ENCODE results near the gene ASIC1.

Gene ASIC1

GRCh38 chr12:50060120-50060468 is 2.7 kb downstream of the ASIC1 start:
- no peak for DNase-seq (ENCODE audit: extremely low read depth in 1 of 2, low read depth in 1 of 2)

DNA sequence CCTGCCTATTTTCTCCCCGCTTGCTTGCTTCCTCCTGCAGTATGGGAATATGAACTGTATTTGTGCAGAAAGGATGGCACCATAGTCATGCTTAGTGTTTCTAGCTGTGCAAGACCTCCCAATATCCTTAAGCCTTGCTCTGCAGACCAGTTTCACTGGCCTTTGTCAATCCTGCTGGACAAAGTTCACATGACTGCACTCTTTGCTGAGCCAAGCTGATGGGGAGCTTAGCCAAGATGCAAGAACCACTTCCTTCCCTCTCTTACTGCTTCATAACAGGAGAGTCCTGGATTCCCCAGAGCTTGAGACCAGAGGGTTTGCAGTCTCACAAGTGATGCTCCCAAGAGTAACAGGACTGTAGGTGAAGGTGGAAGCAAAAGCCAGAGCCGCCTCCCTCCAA is 3.8 kb downstream of the ASIC1 start:
- no peak for DNase-seq (ENCODE audit: extremely low read depth in 1 of 2, low read depth in 1 of 2)

DNA sequence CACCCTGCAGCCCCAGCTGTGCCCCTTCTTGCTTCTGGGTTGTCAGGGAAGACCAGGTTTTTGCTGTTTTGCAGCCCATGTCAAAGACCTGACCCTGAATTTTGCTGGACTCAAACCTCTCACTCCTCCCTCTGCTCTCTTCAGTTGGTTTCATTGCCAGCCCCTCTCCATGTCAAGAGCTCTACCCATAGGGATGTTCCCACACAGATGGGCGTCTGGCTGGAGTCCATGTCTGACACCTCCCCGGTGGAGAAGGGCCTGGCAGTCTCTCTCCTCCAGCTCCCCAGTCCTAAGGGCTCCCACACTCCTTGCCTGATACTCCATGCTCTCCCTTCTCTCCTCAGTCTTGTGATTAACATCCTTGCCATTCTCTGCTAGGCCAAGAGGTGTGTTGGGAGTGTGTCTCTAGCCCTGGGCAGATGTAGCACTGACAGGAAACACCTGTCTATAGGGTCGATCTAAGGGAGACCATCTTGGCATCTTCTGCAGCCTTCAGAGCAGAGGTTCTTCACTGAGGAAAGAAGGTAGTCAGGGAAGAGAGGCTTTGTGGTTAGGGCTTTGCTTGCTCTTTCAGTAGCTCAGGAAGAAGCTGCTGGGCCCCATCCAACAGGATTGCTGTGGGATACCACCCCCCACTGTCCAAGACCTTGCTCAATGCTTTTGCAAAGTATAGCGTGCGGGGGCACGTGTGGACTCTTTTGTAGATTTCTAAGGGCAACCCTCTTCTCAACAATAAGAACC is 4.7 kb downstream of the ASIC1 start:
- no peak for DNase-seq (ENCODE audit: extremely low read depth in 1 of 2, low read depth in 1 of 2)

- no peak for DNase-seq (ENCODE audit: extremely low read depth in 1 of 2, low read depth in 1 of 2)
These were observed 5.5 kb downstream of the ASIC1 start for GRCh38 chr12:50062728-50063460.

- no peak for DNase-seq (ENCODE audit: extremely low read depth in 1 of 2, low read depth in 1 of 2)
These were observed 8.4 kb downstream of the ASIC1 start for GRCh38 chr12:50065726-50066310.

- DNase-seq (ENCODE audit: extremely low read depth in 1 of 2, low read depth in 1 of 2), result no peak
These were observed 9.0 kb downstream of the ASIC1 start for GRCh38 chr12:50066402-50066801.

DNA sequence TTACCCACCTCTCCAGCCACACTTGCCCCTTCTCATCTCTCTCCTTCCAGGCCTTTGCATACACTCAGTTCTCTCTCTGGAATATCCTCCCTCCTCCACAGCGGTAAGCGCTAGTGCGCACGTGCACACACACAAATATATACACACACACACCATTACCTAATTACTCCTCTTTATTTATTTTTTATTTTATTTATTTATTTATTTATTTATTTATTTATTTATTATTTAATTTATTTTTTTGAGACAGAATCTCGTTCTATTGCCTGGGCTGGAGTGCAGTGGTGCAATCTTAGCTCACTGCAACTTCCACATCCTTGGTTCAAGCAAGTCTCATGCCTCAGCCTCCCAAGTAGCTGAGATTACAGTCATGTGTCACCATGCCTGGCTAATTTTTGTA is 11.7 kb downstream of the ASIC1 start:
- DNase-seq (ENCODE audit: extremely low read depth in 1 of 2, low read depth in 1 of 2), result no peak

DNA sequence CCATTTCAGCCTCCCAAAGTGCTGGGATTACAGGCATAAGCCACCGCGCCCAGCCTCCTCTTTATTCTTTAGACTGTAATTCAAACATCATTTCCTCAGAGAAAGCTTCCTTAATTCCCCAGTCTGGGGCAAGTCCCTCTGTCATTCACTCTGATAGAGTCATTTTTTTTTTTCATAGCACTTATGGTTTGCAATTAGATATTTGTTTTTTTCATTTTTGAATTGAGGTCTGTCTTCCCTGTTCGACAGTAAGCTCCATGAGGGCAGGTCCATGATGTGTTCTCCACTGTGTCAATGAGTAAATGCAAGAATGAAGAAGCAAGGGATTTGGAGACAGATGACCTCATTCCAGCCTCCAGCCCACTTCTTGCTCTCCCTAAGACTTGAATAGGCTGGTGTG is 12.1 kb downstream of the ASIC1 start:
- DNase-seq (ENCODE audit: extremely low read depth in 1 of 2, low read depth in 1 of 2), result no peak

- peak in 1 of 2 donors; percentile 48 for DNase-seq (ENCODE audit: extremely low read depth in 1 of 2, low read depth in 1 of 2)
These were observed 13.1 kb downstream of the ASIC1 start for GRCh38 chr12:50070314-50071060.

GRCh38 chr12:50072198-50072907 is 15.0 kb downstream of the ASIC1 start:
- DNase-seq (ENCODE audit: extremely low read depth in 1 of 2, low read depth in 1 of 2), result no peak

- no peak for DNase-seq (ENCODE audit: extremely low read depth in 1 of 2, low read depth in 1 of 2)
These were observed 15.8 kb downstream of the ASIC1 start for GRCh38 chr12:50073206-50073605.

GRCh38 chr12:50073712-50074111 is 16.3 kb downstream of the ASIC1 start:
- DNase-seq (ENCODE audit: extremely low read depth in 1 of 2, low read depth in 1 of 2), result no peak

DNA sequence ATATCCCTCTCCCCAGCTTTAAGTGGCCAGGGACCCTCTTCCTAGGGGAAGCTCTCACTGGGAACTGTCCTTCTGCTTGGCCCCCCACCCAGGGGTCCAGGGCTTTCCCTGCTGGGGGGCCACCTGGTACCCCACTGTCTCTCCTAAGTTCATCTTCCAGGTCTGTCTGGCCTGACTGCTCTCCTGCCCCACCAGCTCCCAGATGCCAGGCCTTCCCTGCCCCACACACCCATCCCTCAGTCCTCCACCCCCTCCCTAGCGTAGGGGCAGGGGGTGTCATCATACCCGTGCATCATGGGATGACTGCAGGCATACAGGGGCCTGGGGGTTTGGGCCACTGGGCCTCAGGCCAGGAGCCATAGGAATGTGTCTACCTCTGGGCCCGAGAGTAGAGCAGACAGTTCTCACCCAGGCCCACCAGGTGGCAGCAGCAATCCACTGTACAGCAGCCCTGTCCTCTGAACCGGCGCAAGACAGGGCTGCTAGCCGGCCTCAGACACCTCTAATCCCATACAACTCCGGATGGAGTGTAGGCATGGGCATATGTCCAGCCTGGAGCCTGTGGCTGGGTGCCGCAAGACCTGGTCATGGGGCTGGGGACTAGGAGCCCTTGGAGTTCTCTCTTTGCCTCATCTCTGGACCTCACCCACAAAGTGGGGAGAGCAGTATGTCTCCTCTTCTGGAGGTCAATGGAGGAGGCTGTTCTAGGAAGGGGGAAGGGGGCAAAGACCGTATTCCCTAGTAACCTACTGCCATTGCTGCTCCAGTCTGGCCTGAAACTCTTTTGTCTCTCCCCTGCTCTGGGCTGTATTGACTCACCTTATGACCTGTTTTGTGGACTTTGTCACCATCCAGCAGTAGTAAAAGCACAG is 17.8 kb downstream of the ASIC1 start:
- DNase-seq (ENCODE audit: extremely low read depth in 1 of 2, low read depth in 1 of 2), result peak in 1 of 2 donors; percentile 65

- DNase-seq (ENCODE audit: extremely low read depth in 1 of 2, low read depth in 1 of 2), result no peak
These were observed 18.4 kb downstream of the ASIC1 start for GRCh38 chr12:50075808-50076170.

DNA sequence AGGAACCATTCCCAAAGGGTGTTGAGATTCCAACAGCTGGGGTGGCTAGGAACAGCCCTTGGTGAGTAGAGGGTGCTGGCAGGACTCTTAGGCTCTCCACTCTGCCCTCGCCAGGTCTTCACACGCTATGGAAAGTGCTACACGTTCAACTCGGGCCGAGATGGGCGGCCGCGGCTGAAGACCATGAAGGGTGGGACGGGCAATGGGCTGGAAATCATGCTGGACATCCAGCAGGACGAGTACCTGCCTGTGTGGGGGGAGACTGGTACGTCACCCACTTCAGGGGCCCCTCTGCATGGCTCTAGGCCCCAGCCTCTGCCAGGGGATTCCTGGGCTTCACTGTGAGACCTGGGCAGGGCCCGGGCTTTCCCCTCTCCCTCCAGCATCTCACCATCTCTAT is 19.7 kb downstream of the ASIC1 start:
- no peak for DNase-seq (ENCODE audit: extremely low read depth in 1 of 2, low read depth in 1 of 2)

DNA sequence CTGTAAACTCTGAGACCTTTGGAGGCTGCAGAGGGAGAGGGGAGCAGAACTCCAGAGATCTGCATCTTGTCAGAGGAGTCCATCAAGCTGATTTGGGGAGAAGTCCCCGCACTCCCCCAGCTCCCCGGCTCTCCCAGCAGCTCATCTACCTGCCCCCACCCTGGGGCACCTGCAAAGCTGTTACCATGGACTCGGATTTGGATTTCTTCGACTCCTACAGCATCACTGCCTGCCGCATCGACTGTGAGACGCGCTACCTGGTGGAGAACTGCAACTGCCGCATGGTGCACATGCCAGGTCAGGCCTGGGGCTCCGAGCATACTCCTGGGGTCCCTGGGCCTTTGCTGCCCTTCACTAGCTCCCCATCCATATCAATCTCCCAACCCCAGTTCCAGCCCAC is 20.9 kb downstream of the ASIC1 start:
- DNase-seq (ENCODE audit: extremely low read depth in 1 of 2, low read depth in 1 of 2), result no peak

DNA sequence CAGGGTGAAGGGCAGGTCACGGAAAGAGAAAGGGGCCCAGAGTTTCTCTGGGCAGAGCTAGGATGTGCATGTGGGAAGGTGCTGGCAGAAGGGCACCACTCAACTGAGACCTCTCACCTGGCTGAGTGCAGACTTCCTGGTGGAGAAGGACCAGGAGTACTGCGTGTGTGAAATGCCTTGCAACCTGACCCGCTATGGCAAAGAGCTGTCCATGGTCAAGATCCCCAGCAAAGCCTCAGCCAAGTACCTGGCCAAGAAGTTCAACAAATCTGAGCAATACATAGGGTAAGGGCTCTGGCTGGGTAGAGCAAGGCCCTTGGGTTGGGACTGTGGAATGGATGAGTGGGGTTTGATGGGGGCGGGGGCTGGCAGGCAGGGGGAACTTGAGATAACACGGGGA is 22.4 kb downstream of the ASIC1 start:
- no peak for DNase-seq (ENCODE audit: extremely low read depth in 1 of 2, low read depth in 1 of 2)

DNA sequence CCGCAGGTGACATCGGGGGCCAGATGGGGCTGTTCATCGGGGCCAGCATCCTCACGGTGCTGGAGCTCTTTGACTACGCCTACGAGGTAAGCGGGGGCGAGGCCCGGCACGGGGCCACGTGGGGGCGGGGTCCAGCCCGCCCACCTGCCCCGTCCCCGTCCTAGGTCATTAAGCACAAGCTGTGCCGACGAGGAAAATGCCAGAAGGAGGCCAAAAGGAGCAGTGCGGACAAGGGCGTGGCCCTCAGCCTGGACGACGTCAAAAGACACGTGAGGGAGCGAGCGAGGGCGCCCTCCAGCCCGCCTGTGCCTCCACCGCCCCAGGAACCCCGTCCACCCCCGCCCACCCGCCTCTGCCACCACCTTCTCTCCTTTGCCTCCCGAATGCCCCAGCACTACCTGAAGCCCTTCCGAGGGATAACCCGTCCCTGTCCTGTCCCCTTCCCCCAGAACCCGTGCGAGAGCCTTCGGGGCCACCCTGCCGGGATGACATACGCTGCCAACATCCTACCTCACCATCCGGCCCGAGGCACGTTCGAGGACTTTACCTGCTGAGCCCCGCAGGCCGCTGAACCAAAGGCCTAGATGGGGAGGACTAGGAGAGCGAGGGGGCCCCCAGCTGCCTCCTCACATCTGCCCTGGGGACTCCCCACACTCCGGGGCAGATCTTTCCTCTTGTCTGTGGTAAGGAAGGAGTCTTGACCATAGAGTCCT is 23.9 kb downstream of the ASIC1 start:
- no peak for DNase-seq (ENCODE audit: extremely low read depth in 1 of 2, low read depth in 1 of 2)

- no peak for DNase-seq (ENCODE audit: extremely low read depth in 1 of 2, low read depth in 1 of 2)
These were observed 25.2 kb downstream of the ASIC1 start for GRCh38 chr12:50082644-50083043.

Measured in stimulated activated CD8-positive, alpha-beta memory T cell treated with anti-CD3 and anti-CD28 coated beads, Interleukin-7, amount 100 ng/mL, for 48 hours (primary cell).